Natural killer cell (primary cell): ENCODE results near the gene ZNF724. TPM values are rescaled to one million over a fixed set of nuclear protein-coding genes. Genes with fewer than 3 reads are reported as not detected.

Source experiments
- ATAC-seq, 3 donors: fragments of 150-1000 bp in 2 of 3; fragments of 200-7000 bp in 1 of 3; cut with Tn5 transposase; 1 replicate in 1 of 3; 2 replicates in 2 of 3; pipeline ENCODE4 v1.10.0; 2021; ENCODE audit warnings: mild to moderate bottlenecking in 2 of 3, moderate library complexity in 2 of 3
- DNase-seq, 2 donors: peaks; one replicate each; pipeline versions ENCODE4 v3.0.0 to v3.0.0-alpha.2; 2013 to 2021; ENCODE audit warnings: mixed read lengths in 1 of 2
- H3K27ac ChIP-seq: one replicate; pipeline ENCODE4 v1.5.1; 2013; ENCODE audit warnings: mild to moderate bottlenecking, low read length
- H3K27me3 ChIP-seq: one replicate; pipeline ENCODE4 v1.6.1; 2013; ENCODE audit warnings: low read length; ENCODE audit not compliant: control insufficient read depth, insufficient read depth
- H3K36me3 ChIP-seq: one replicate; pipeline ENCODE4 v1.6.1; 2013; ENCODE audit warnings: low read length; ENCODE audit not compliant: control insufficient read depth, insufficient read depth
- H3K4me1 ChIP-seq: one replicate; pipeline ENCODE4 v1.6.1; 2013; ENCODE audit warnings: low read length; ENCODE audit not compliant: control insufficient read depth, insufficient read depth
- H3K4me3 ChIP-seq: one replicate; pipeline ENCODE4 v1.5.1; 2013; ENCODE audit warnings: low read length
- H3K9me3 ChIP-seq: one replicate; pipeline ENCODE4 v1.6.1; 2013; ENCODE audit warnings: low read length; ENCODE audit not compliant: control insufficient read depth, insufficient read depth
- H3K27ac Mint-ChIP-seq, 2 donors: one replicate each; pipeline ENCODE4 v1.8.0; 2022; ENCODE audit warnings: mild to moderate bottlenecking in 2 of 2, mixed read lengths in 2 of 2, moderate library complexity in 1 of 2
- H3K27me3 Mint-ChIP-seq, 2 donors: one replicate each; pipeline ENCODE4 v1.8.0; 2022; ENCODE audit warnings: low read depth in 2 of 2, mixed read lengths in 2 of 2
- H3K36me3 Mint-ChIP-seq: one replicate; pipeline ENCODE4 v1.8.0; 2022; ENCODE audit warnings: mixed read lengths
- H3K4me1 Mint-ChIP-seq, 2 donors: one replicate each; pipeline ENCODE4 v1.8.0; 2022; ENCODE audit warnings: mixed read lengths in 2 of 2
- H3K4me3 Mint-ChIP-seq: one replicate; pipeline ENCODE4 v1.8.0; 2022; ENCODE audit warnings: mild to moderate bottlenecking, moderate library complexity, mixed read lengths
- H3K9me3 Mint-ChIP-seq, 2 donors: one replicate each; pipeline ENCODE4 v1.8.0; 2022; ENCODE audit warnings: mixed read lengths in 2 of 2
- CTCF ChIP-seq: fragments of 200-600 bp; IDR thresholded peaks from one replicate; pipeline ENCODE4 v1.8.0; 2022; ENCODE audit warnings: antibody characterized with exemption
- WGBS: methylation state at CpG from one replicate; pipeline ENCODE4 v1.1.7; 2013; ENCODE audit warnings: missing lambda C conversion rate; ENCODE audit not compliant: insufficient coverage; 5-methylcytosine and 5-hydroxymethylcytosine counted together
- intact Hi-C: fragments of 100-400 bp; cut with micrococcal nuclease; formaldehyde crosslinking; loops from one replicate; pipeline ENCODE4 v1.14.2; 2022
- total RNA-seq, 4 donors: library from RNA; stranded (reverse); fragments of 120-200 nt in 1 of 4; gene quantifications; one replicate each; pipeline versions ENCODE4 v1.2.3 to v1.2.4, GENCODE V29; 2013 to 2022

ZNF724 gene
- total RNA-seq, 3 donors from 2014 or later (not counting 1 experiment from before 2014, with no cell fraction given), result 4.5 to 5.8 (median 4.9) TPM

- DNase-seq, result no peak
- peaks cover 11% of the 10 kb centered on the region for H3K9me3 ChIP-seq
- Mint-ChIP-seq H3K27me3 (no peaks in the 10 kb centered on the region), H3K27ac (no peak overlapping the region), H3K9me3 (peaks cover 0 to 7% of the 10 kb centered on the region in 2 donors), H3K4me3 (no peak overlapping the region), H3K36me3 (peaks cover 4% of the 10 kb centered on the region), H3K4me1 (no peaks in the 10 kb centered on the region)
- intact Hi-C loops, result no loop called here
- no peak for TF ChIP-seq CTCF
- H3K4me3 ChIP-seq, result no peak overlapping the region
- H3K27me3 ChIP-seq, result no peaks in the 10 kb centered on the region
- ATAC-seq, result no peak
- no peak overlapping the region for H3K27ac ChIP-seq
- H3K36me3 ChIP-seq, result no peaks in the 10 kb centered on the region
- WGBS, result 19% methylated on average over 39 of the region's 39 CpGs
- H3K4me1 ChIP-seq, result no peaks in the 10 kb centered on the region
Measured at GRCh38 chr19:23203841-23204344, 46.3 kb downstream of the ZNF724 start.

GRCh38 chr19:23190341-23190740 is 59.9 kb downstream of the ZNF724 start:
- H3K4me3 ChIP-seq, result no peak overlapping the region
- DNase-seq, result no peak
- no peaks in the 10 kb centered on the region for H3K36me3 ChIP-seq
- H3K9me3 ChIP-seq, result peaks cover 12% of the 10 kb centered on the region
- H3K4me3 Mint-ChIP-seq, result no peak overlapping the region
- H3K27me3 Mint-ChIP-seq, result no peaks in the 10 kb centered on the region
- no peaks in the 10 kb centered on the region for H3K27me3 ChIP-seq
- intact Hi-C loops, result no loop called here
- 82% methylated on average over 9 of the region's 9 CpGs for WGBS
- no peak overlapping the region for H3K27ac Mint-ChIP-seq
- no peaks in the 10 kb centered on the region for H3K4me1 Mint-ChIP-seq
- no peaks in the 10 kb centered on the region for H3K4me1 ChIP-seq
- ATAC-seq, result no peak
- peaks cover 0 to 7% of the 10 kb centered on the region in 2 donors for H3K9me3 Mint-ChIP-seq
- H3K36me3 Mint-ChIP-seq, result no peaks in the 10 kb centered on the region
- no peak overlapping the region for H3K27ac ChIP-seq
- no peak for TF ChIP-seq CTCF

GRCh38 chr19:23183251-23183650 is 66.9 kb downstream of the ZNF724 start:
- H3K9me3 Mint-ChIP-seq, result peaks cover 26 to 29% of the 10 kb centered on the region in 2 donors
- no peak overlapping the region for H3K27ac Mint-ChIP-seq
- no peak for TF ChIP-seq CTCF
- peaks cover 7% of the 10 kb centered on the region for H3K36me3 Mint-ChIP-seq
- DNase-seq, result no peak
- intact Hi-C loops, result no loop called here
- no peak overlapping the region for H3K27ac ChIP-seq
- H3K27me3 Mint-ChIP-seq, result no peaks in the 10 kb centered on the region
- peaks cover 17% of the 10 kb centered on the region for H3K9me3 ChIP-seq
- H3K4me3 ChIP-seq, result no peak overlapping the region
- no peaks in the 10 kb centered on the region for H3K27me3 ChIP-seq
- no peaks in the 10 kb centered on the region for H3K36me3 ChIP-seq
- WGBS, result 83% methylated on average over 11 of the region's 11 CpGs
- no peaks in the 10 kb centered on the region for H3K4me1 Mint-ChIP-seq
- no peaks in the 10 kb centered on the region for H3K4me1 ChIP-seq
- no peak for ATAC-seq
- no peak overlapping the region for H3K4me3 Mint-ChIP-seq

Other genes starting within 250 kb of the ZNF724 start
- gene ZNF728, start 247.2 kb downstream of the ZNF724 start, total RNA-seq, result not detected
- gene ZNF730, start 133.4 kb downstream of the ZNF724 start, total RNA-seq, result under 1 TPM in 2 of 3 donors, not detected in 1; 0.15 to 0.34 TPM
- gene ZNF91, start 145.1 kb upstream of the ZNF724 start, total RNA-seq, result 100 to 1,000 TPM in 1 of 3 donors, 10 to 100 TPM in 2; 92.3 to 144 (median 96.7) TPM